Erythroblast (primary cell): Measurements from ENCODE around the gene RNF44.

Experiments used
- DNase-seq, 2 experiments: peaks; one replicate each; lab custom pipeline; 2025; lab: John Stamatoyannopoulos, UW
- GATA1 ChIP-seq: IDR thresholded peaks from 2 replicates; pipeline ENCODE4 v1.6.1; 2011; ENCODE audit warnings: low read depth, mild to moderate bottlenecking, control low read depth, low read length, moderate library complexity
- POLR2A ChIP-seq: IDR thresholded peaks from 2 replicates; pipeline ENCODE4 v1.6.1; 2011; ENCODE audit warnings: mild to moderate bottlenecking, low read length

RNF44 gene

GRCh38 chr5:176545388-176545736 lies 8.2 kb upstream of the RNF44 start:
- TF ChIP-seq POLR2A = no peak
- TF ChIP-seq GATA1 = no peak
- DNase-seq = no peak

GRCh38 chr5:176543428-176544182 lies 6.4 kb upstream of the RNF44 start:
- TF ChIP-seq POLR2A = peak; percentile 61
- TF ChIP-seq GATA1 = no peak
- DNase-seq = peak; percentile 85 to 89

- TF ChIP-seq POLR2A (no peak), GATA1 (no peak)
- DNase-seq = peak; percentile 59 to 69
Measured at GRCh38 chr5:176542596-176543427, 5.6 kb upstream of the RNF44 start.

- no peak for TF ChIP-seq POLR2A
- no peak for TF ChIP-seq GATA1
- peak; percentile 55 to 61 for DNase-seq
Measured at GRCh38 chr5:176542135-176542595, 5.0 kb upstream of the RNF44 start.

- DNase-seq = peak; percentile 32 to 54
- TF ChIP-seq GATA1 = no peak
- no peak for TF ChIP-seq POLR2A
Measured at GRCh38 chr5:176541338-176542134, 4.3 kb upstream of the RNF44 start.

GRCh38 chr5:176540956-176541337 lies 3.7 kb upstream of the RNF44 start:
- TF ChIP-seq POLR2A (no peak), GATA1 (no peak)
- no peak for DNase-seq

GRCh38 chr5:176540476-176540899 lies 3.3 kb upstream of the RNF44 start:
- TF ChIP-seq POLR2A (no peak), GATA1 (no peak)
- DNase-seq = peak; percentile 33 to 69

GRCh38 chr5:176538989-176539384 lies 1.8 kb upstream of the RNF44 start:
- TF ChIP-seq POLR2A (no peak), GATA1 (no peak)
- peak in 1 of 2 experiments; percentile 17 for DNase-seq

- DNase-seq = no peak
- TF ChIP-seq GATA1 (no peak), POLR2A (peak; percentile 16)
Measured at GRCh38 chr5:176538230-176538988, 1.2 kb upstream of the RNF44 start.

GRCh38 chr5:176537554-176538229 lies 490 bp upstream of the RNF44 start:
- peak; percentile 99 to 100 for DNase-seq
- TF ChIP-seq GATA1 = no peak
- TF ChIP-seq POLR2A = no peak

GRCh38 chr5:176536132-176536901 lies 885 bp downstream of the RNF44 start:
- no peak for TF ChIP-seq POLR2A
- TF ChIP-seq GATA1 = no peak
- peak; percentile 72 to 76 for DNase-seq
